Eye (tissue), 1 donor: ENCODE measurements around the gene TGFBR3.

Source experiments
- DNase-seq: peaks from one replicate; pipeline ENCODE4 v3.0.0-alpha.2; 2015

TGFBR3 gene

GRCh38 chr1:91798241-91798648, 87.7 kb downstream of the TGFBR3 start:
- no peak for DNase-seq

GRCh38 chr1:91797164-91797563, 88.8 kb downstream of the TGFBR3 start:
- no peak for DNase-seq

- no peak for DNase-seq
These were observed 89.6 kb downstream of the TGFBR3 start for GRCh38 chr1:91796390-91796654.

- peak; percentile 63 for DNase-seq
These were observed 90.2 kb downstream of the TGFBR3 start for GRCh38 chr1:91795591-91796389.

- DNase-seq: no peak
These were observed 92.1 kb downstream of the TGFBR3 start for GRCh38 chr1:91793877-91794276.

GRCh38 chr1:91793189-91793588, 92.8 kb downstream of the TGFBR3 start:
- DNase-seq: no peak

GRCh38 chr1:91792489-91793071, 93.4 kb downstream of the TGFBR3 start:
- no peak for DNase-seq

GRCh38 chr1:91791691-91792488, 94.1 kb downstream of the TGFBR3 start:
- no peak for DNase-seq

- DNase-seq: peak; percentile 51
These were observed 94.8 kb downstream of the TGFBR3 start for GRCh38 chr1:91791103-91791502.

- DNase-seq: no peak
These were observed 95.6 kb downstream of the TGFBR3 start for GRCh38 chr1:91790392-91790791.

- no peak for DNase-seq
These were observed 96.5 kb downstream of the TGFBR3 start for GRCh38 chr1:91789273-91789997.

- no peak for DNase-seq
These were observed 98.0 kb downstream of the TGFBR3 start for GRCh38 chr1:91787919-91788318.

- no peak for DNase-seq
These were observed 101.3 kb downstream of the TGFBR3 start for GRCh38 chr1:91784616-91785015.

- no peak for DNase-seq
These were observed 101.8 kb downstream of the TGFBR3 start for GRCh38 chr1:91784191-91784590.

GRCh38 chr1:91783423-91784170, 102.4 kb downstream of the TGFBR3 start:
- no peak for DNase-seq

GRCh38 chr1:91781901-91782622, 103.9 kb downstream of the TGFBR3 start:
- DNase-seq: no peak

GRCh38 chr1:91781371-91781825, 104.6 kb downstream of the TGFBR3 start:
- peak; percentile 71 for DNase-seq

- DNase-seq: no peak
These were observed 106.4 kb downstream of the TGFBR3 start for GRCh38 chr1:91779548-91780021.

- DNase-seq: no peak
These were observed 107.0 kb downstream of the TGFBR3 start for GRCh38 chr1:91778964-91779363.

- peak; percentile 35 for DNase-seq
These were observed 108.2 kb downstream of the TGFBR3 start for GRCh38 chr1:91777630-91778300.

GRCh38 chr1:91777196-91777595, 108.8 kb downstream of the TGFBR3 start:
- no peak for DNase-seq
